ENCODE data around the gene LRRC8D. TPM values are rescaled to one million over a fixed set of nuclear protein-coding genes. Genes with fewer than 3 reads are reported as not detected.

The LRRC8D gene
- total RNA-seq, 1 experiment from 2014 or later, result 23.2 TPM

GRCh38 chr1:89815040-89815439 is 5.8 kb upstream of the LRRC8D start:
- Histone ChIP-seq H3K4me3 (no peak overlapping the region), H3K4me1 (replicated peaks) (peaks cover 6% of the 10 kb centered on the region; the same call in 1 of the 2 replicates), H3K27me3 (replicated peaks) (peaks cover 17% of the 10 kb centered on the region), H3K36me3 (no peaks in the 10 kb centered on the region), H3K27ac (no peak overlapping the region), H3K9me3 (replicated peaks) (no peaks in the 10 kb centered on the region)
- DNase-seq (ENCODE audit: low read depth in 1 of 2, low spot score in 2 of 2), result no peak

GRCh38 chr1:89815611-89816010 is 5.2 kb upstream of the LRRC8D start:
- H3K4me3 ChIP-seq, result no peak overlapping the region
- no peaks in the 10 kb centered on the region for H3K9me3 ChIP-seq (replicated peaks)
- peaks cover 23% of the 10 kb centered on the region for H3K27me3 ChIP-seq (replicated peaks)
- DNase-seq (ENCODE audit: low read depth in 1 of 2, low spot score in 2 of 2), result no peak
- no peak overlapping the region for H3K27ac ChIP-seq
- no peaks in the 10 kb centered on the region for H3K36me3 ChIP-seq
- peaks cover 9% of the 10 kb centered on the region for H3K4me1 ChIP-seq (replicated peaks)

- Histone ChIP-seq H3K36me3 (peaks cover 4% of the 10 kb centered on the region; the same call in 1 of the 2 replicates), H3K4me1 (replicated peaks) (peaks cover 12% of the 10 kb centered on the region), H3K27ac (no peak overlapping the region), H3K4me3 (no peak overlapping the region), H3K9me3 (replicated peaks) (no peaks in the 10 kb centered on the region; the same call in 1 of the 2 replicates), H3K27me3 (replicated peaks) (peaks cover 25% of the 10 kb centered on the region)
- DNase-seq (ENCODE audit: low read depth in 1 of 2, low spot score in 2 of 2), result no peak
Observed at GRCh38 chr1:89816366-89816765, 4.5 kb upstream of the LRRC8D start.

- peaks cover 19% of the 10 kb centered on the region for H3K4me1 ChIP-seq (replicated peaks)
- DNase-seq (ENCODE audit: low read depth in 1 of 2, low spot score in 2 of 2), result peak in 1 of 2 experiments; percentile 43
- H3K27ac ChIP-seq, result no peak overlapping the region
- no peaks in the 10 kb centered on the region; the same call in 1 of the 2 replicates for H3K9me3 ChIP-seq (replicated peaks)
- peaks cover 5% of the 10 kb centered on the region; the same call in 1 of the 2 replicates for H3K36me3 ChIP-seq
- peak overlapping the region; percentile 84 for H3K4me3 ChIP-seq
- H3K27me3 ChIP-seq (replicated peaks), result peaks cover 31% of the 10 kb centered on the region
Observed at GRCh38 chr1:89821322-89822108, 683 bp downstream of the LRRC8D start.

GRCh38 chr1:89822109-89822962 is 1.5 kb downstream of the LRRC8D start:
- Histone ChIP-seq H3K4me3 (no peak overlapping the region; the same call in 1 of the 2 replicates), H3K27ac (no peak overlapping the region), H3K4me1 (replicated peaks) (peaks cover 19% of the 10 kb centered on the region), H3K36me3 (peaks cover 5% of the 10 kb centered on the region; the same call in 1 of the 2 replicates), H3K9me3 (replicated peaks) (no peaks in the 10 kb centered on the region; the same call in 1 of the 2 replicates), H3K27me3 (replicated peaks) (peaks cover 24% of the 10 kb centered on the region)
- no peak for DNase-seq (ENCODE audit: low read depth in 1 of 2, low spot score in 2 of 2)

GRCh38 chr1:89822999-89823628 is 2.3 kb downstream of the LRRC8D start:
- no peaks in the 10 kb centered on the region; the same call in 1 of the 2 replicates for H3K9me3 ChIP-seq (replicated peaks)
- peaks cover 5% of the 10 kb centered on the region; the same call in 1 of the 2 replicates for H3K36me3 ChIP-seq
- H3K27me3 ChIP-seq (replicated peaks), result peaks cover 20% of the 10 kb centered on the region
- H3K27ac ChIP-seq, result no peak overlapping the region
- DNase-seq (ENCODE audit: low read depth in 1 of 2, low spot score in 2 of 2), result no peak
- H3K4me3 ChIP-seq, result no peak overlapping the region
- peaks cover 19% of the 10 kb centered on the region for H3K4me1 ChIP-seq (replicated peaks)

- no peak overlapping the region for H3K4me3 ChIP-seq
- no peaks in the 10 kb centered on the region; the same call in 1 of the 2 replicates for H3K9me3 ChIP-seq (replicated peaks)
- peaks cover 20% of the 10 kb centered on the region for H3K27me3 ChIP-seq (replicated peaks)
- H3K4me1 ChIP-seq (replicated peaks), result peaks cover 19% of the 10 kb centered on the region
- peaks cover 5% of the 10 kb centered on the region; the same call in 1 of the 2 replicates for H3K36me3 ChIP-seq
- DNase-seq (ENCODE audit: low read depth in 1 of 2, low spot score in 2 of 2), result no peak
- H3K27ac ChIP-seq, result no peak overlapping the region
Observed at GRCh38 chr1:89823679-89824292, 3.0 kb downstream of the LRRC8D start.

GRCh38 chr1:89826594-89826993 is 5.8 kb downstream of the LRRC8D start:
- H3K27me3 ChIP-seq (replicated peaks), result peaks cover 5% of the 10 kb centered on the region; the same call in 1 of the 2 replicates
- peaks cover 5% of the 10 kb centered on the region for H3K4me1 ChIP-seq (replicated peaks)
- DNase-seq (ENCODE audit: low read depth in 1 of 2, low spot score in 2 of 2), result no peak
- no peaks in the 10 kb centered on the region for H3K36me3 ChIP-seq
- no peak overlapping the region for H3K27ac ChIP-seq
- no peak overlapping the region for H3K4me3 ChIP-seq
- H3K9me3 ChIP-seq (replicated peaks), result no peaks in the 10 kb centered on the region

GRCh38 chr1:89827330-89827729 is 6.5 kb downstream of the LRRC8D start:
- Histone ChIP-seq H3K27ac (no peak overlapping the region), H3K9me3 (replicated peaks) (no peaks in the 10 kb centered on the region), H3K4me3 (no peak overlapping the region), H3K4me1 (replicated peaks) (peaks cover under 1% of the 10 kb centered on the region; the same call in 1 of the 2 replicates), H3K36me3 (no peaks in the 10 kb centered on the region), H3K27me3 (replicated peaks) (peaks cover 5% of the 10 kb centered on the region; the same call in 1 of the 2 replicates)
- no peak for DNase-seq (ENCODE audit: low read depth in 1 of 2, low spot score in 2 of 2)

- Histone ChIP-seq H3K9me3 (replicated peaks) (no peaks in the 10 kb centered on the region), H3K27me3 (replicated peaks) (peaks cover 1% of the 10 kb centered on the region; the same call in 1 of the 2 replicates), H3K27ac (no peak overlapping the region), H3K36me3 (no peaks in the 10 kb centered on the region), H3K4me3 (no peak overlapping the region), H3K4me1 (replicated peaks) (peaks cover 6% of the 10 kb centered on the region)
- no peak for DNase-seq (ENCODE audit: low read depth in 1 of 2, low spot score in 2 of 2)
Observed at GRCh38 chr1:89827902-89828301, 7.1 kb downstream of the LRRC8D start.

- Histone ChIP-seq H3K36me3 (no peaks in the 10 kb centered on the region), H3K4me3 (no peak overlapping the region), H3K27ac (no peak overlapping the region), H3K4me1 (replicated peaks) (peaks cover 6% of the 10 kb centered on the region), H3K27me3 (replicated peaks) (no peaks in the 10 kb centered on the region; the same call in 1 of the 2 replicates), H3K9me3 (replicated peaks) (no peaks in the 10 kb centered on the region)
- DNase-seq (ENCODE audit: low read depth in 1 of 2, low spot score in 2 of 2), result no peak
Observed at GRCh38 chr1:89829186-89829585, 8.4 kb downstream of the LRRC8D start.

- Histone ChIP-seq H3K4me1 (replicated peaks) (peaks cover 6% of the 10 kb centered on the region), H3K4me3 (no peak overlapping the region), H3K36me3 (no peaks in the 10 kb centered on the region), H3K27ac (no peak overlapping the region), H3K9me3 (replicated peaks) (no peaks in the 10 kb centered on the region), H3K27me3 (replicated peaks) (no peaks in the 10 kb centered on the region)
- no peak for DNase-seq (ENCODE audit: low read depth in 1 of 2, low spot score in 2 of 2)
Observed at GRCh38 chr1:89831462-89832120, 10.8 kb downstream of the LRRC8D start.

Data from SJSA1 (cell line).